Activated CD8-positive, alpha-beta memory T cell treated with anti-CD3 and anti-CD28 coated beads for 4 hours (primary cell): ENCODE results near the gene CYSRT1.
A peak's percentile ranks its signal among the peaks of the same experiment; 100 is the strongest.

ENCODE experiments used
- DNase-seq, 2 donors: peaks; one replicate each; pipeline ENCODE4 v3.0.0-alpha.2; 2020; ENCODE audit warnings: low read depth in 2 of 2

The CYSRT1 gene

DNA sequence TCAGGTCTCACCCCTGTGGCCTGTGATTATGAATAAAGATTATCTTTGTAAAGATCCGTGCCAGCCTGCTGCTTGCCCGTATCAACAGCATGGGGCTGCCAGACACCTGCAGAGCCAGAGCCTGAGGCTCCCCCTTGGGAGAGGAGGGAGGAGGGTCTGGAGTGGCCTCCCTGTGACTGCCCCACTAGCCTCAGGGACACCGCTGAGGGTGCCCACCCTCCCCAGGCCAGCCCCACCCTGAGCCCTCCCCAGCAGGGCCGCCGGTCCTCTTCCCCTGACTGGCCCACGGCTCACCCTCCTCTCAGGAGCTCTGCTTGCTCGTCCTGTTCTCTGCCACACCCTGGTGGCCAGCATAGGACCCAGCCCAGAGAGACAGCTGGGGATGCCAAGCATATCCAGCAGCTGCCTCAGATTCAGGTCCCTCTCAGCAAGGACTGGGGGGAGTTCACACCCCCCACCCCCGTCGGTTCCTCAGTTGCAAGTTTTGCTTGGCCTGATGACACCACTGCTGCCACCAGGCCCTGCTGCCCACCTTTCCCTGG is 34.6 kb upstream of the CYSRT1 start:
- no peak for DNase-seq

DNA sequence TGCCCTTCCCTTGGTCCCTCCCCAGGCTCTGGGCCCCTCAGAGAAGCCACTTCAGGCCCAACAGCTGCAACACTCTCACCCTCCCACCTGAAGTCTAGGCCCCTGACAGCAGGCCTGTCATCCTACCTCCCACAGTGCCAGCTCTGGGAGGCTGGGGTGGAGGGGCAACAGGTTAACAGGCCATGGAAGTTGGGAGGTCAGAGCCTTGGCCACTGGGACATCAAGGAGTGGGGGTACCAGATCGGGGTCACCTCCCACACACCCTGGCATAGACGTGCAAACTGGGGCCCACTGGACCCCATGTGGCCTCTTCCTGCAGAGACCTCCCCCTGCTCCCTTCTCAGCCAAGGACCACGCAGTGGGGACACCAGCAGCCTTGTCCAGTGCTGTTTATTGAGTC is 33.7 kb upstream of the CYSRT1 start:
- no peak for DNase-seq

DNA sequence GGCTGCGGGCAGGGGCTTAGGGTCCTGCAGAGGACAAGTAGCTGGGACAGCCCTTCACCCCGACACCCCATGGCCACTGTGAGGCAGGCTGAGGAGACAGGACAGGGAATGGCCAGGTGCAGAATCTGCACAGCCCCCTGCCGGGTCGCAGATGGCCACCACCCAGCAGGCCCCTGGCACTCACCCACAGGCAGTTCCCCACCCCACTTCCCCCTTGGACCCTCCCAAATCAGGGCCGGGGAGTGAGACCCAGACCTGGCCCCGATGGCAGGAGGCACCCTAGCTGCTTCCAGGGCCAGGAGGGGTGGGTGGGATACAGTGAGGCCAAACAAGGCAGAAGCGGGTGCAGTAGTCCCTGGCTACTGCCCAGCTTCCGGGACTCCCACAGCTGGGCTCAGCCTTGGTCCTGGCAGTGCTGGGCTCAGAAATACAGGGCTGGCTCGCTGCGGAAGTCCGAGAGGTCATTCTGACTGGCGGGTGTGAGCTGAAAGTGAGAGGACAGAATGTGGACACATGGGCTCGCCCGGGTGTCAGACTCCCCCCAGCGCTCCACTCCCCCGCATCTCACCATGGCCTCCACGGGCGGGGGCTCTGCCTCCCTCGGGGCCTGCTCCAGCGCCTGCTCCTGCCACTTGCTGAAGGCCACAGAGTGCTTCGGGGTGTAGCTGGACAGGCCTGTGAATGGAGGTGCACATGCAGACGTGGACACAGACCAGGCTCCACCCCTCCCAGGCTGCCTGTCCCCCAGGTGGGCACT is 33.1 kb upstream of the CYSRT1 start:
- no peak for DNase-seq

DNA sequence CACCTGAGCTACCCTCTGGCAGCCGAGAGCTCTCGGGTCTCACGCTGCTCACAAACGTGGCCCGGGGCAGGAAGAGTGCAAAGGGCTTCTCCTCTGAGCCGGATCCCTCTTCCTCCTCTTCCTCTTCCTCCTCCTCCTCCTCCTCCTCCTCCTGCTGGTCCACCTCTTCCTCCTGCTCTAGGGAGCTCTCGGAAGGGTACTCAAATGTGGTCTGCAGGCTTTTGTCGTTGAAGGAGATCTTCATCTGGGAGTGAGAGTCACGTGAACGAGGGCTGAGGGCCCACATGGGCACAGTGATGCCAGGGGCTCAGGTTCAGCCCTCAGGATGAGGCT is 32.6 kb upstream of the CYSRT1 start:
- no peak for DNase-seq

DNA sequence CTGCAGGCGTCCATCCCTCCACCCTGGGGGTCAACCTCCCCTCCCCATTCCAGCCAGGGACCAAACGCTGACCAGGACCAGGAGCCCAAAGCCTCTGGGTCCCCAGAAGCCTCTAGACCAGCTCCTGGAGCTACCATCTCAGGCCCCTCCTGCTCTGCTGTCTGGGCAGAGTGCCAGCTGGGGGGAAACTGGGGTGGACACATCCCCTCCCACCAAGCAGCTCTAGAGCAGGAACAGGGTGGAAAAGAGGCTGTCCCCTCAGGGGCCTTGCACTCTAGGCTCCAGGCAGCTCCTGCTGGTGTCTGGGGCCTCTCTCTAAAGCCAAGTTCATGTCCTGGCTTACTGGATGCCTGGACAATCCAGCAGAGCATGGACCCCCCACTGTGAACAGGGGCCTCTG is 32.1 kb upstream of the CYSRT1 start:
- no peak for DNase-seq

DNA sequence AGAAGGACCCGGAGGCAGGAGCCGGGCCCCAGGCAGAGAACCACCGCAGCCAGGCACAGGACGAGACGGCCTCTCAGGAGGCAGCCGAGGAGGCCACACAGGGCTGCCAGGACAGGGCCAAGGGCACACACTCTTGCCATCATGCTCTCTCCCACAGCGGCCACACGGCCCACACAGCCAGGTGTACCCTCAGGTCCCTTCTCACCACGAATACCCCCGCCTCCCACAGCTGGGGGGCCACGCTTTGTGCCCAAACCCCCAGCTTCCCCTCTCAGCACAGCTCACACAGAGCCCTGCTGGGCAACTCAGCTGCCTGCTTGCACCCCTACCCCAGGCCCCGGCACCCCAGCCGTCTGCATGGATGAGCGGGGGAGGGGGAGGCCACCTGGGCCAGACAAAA is 31.2 kb upstream of the CYSRT1 start:
- DNase-seq: no peak

DNA sequence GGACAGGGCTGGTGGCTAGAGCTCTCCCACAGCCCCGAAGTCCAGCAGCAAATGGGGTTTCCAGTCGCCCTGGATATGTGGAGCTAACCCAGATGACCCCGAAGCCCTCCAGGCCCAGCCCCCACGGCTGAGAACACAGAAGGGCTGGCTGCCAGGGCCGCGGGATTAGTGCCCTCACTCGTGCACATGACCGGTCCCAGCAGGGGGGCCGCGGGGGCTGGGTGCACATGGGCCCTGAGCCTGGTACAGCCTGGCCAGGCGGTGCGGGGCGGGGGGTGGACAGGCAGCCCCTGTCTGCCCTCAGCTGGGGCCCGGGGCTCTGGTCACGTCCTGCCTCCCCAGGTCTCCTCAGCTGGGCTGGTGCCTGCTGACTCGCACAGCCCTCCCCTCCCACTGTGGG is 30.6 kb upstream of the CYSRT1 start:
- no peak for DNase-seq

DNA sequence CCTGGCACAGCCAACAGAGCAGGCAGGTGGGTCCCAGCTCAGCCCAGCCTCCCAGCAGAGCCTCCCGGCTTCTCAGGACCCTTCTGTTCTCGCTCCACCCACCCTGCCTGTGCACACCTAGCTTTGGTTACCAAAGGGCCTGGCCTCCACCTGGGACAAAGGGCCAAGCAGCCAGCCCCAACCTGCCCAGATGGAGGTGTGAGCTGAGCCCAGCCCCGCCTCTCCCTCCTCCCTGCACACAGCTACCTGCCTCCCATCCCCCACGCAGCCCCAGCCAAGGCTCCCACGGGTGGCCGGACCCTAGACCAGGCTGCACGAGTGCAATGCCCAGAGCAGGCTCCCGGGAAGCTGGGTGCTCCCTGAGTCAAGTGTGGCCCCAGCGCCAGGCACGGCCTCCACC is 30.1 kb upstream of the CYSRT1 start:
- no peak for DNase-seq

DNA sequence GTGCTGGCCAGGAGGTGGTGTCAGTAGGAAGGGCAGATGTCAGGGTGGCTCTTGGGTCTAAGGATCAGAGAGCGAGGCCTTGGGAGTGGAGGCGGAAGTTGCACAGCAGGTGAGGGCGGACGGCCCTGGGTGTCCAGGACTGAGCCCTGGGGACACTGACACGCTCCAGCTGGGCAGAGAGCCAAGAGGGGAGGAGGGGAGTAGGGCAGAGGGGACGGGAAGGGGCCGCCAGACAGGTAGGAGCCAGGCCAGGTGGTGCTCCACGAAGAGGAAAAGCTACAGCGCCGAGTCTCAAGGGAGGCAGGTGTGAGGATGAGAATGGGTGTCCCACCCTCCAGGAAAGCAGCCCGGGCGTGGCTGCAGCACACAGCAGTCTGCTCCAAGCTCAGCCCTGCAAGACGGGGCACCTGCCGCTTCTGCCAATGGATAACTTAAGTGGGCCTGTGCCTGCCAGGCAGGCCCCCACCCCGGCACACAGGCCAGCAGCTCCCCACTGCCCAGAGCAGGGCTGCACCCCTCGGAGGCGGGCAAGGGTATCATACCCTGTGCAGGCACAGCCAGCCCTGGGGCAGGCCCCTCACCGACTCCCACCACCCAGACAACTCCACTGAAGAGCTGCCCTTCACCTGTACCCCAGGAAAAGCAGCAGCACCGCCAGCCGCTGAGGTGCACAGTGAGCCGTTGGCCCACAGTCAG is 29.3 kb upstream of the CYSRT1 start:
- no peak for DNase-seq

DNA sequence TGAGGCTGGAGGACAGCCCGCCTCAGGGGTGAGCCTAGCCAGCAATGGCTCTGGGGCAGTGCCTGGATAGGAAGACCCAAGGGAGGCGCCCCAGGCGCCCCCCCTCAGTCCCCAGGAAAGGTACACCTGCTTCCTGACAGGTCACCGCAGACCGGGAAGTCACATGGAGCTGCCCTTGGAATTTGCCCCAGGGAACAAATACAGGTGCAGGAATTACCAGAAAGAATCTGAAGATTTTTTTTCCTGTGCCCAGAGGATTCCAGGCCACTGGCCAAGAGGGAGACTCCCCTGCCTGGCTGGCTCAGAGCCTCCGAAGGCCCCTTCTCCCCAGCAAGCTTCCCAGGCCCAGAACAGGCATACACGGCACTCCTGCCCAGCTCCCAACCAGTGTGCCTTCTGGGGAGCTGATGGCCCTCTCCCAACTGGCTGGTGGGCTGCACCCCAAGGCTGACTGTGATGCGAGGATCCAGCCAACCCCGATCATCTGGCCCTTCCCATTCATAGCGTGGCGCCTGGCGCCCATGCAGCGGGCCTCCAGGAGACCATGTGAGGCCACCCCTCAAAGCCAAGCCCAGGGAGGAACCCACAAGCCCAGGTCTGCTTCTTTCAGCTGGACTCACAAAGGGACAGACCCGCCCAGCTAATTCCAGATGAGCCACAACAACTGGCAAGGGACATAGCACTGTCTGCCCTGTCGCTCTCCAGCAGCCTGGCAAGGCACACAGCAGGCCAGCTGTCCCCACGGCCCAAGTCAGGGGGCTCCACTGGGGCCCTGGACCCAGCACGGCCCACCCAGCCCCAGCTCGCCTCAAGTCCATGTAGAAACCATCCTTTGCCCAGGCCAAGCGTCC is 26.7 kb upstream of the CYSRT1 start:
- no peak for DNase-seq

DNA sequence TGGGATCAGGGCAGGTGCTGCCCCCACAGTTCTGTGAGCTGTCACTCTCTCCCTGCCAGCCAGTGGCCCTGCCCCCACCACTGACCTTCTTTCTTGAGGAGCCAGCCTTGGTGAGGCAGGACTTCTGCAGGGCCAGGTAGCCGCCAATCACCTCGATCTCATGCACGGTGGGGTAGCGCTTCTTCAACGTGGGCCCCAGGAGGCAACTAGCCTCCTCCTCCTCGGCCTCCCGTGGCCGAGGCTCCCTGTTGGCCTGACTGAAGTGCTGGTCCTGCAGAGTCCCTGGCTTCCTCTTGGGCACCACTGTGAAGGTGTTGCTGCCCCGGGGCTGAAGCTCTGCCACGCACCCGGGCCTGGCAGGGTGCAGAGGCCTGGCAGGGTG is 26.1 kb upstream of the CYSRT1 start:
- DNase-seq: no peak

DNA sequence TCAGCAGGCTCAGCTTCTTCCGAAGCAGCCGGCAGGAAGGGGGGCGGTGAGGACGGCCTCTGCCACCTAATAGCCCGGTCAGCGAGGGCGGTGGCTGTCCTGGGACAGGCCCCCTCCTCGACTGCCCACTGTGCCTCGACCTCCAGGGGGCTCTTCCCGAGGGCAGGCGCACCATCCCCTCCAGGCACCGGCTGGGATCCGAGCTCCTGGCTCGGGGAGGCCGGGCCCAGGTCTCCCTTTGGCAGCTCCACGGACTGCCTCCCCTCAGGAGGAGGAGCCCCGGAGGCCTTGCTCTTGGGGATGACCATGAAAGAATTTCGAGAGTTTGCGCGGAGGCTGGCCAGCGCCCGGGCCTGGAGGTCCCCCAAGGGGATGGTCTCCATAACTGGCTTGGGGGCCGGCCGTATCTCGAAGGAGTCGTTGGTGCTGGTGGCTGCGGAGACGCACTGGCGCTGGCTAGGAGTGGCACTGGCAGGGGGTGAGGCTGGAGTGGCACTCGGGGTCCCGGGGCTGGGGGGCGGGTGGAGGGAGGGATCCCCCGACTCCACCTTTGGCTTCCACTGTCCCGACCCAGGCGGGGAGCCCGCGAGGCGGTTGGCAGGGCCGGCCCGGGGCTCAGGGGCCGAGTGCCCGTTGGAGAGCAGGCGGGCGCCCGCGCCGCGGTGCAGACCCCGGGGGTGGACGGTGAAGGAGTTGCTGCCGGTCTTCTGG is 25.4 kb upstream of the CYSRT1 start:
- no peak for DNase-seq

DNA sequence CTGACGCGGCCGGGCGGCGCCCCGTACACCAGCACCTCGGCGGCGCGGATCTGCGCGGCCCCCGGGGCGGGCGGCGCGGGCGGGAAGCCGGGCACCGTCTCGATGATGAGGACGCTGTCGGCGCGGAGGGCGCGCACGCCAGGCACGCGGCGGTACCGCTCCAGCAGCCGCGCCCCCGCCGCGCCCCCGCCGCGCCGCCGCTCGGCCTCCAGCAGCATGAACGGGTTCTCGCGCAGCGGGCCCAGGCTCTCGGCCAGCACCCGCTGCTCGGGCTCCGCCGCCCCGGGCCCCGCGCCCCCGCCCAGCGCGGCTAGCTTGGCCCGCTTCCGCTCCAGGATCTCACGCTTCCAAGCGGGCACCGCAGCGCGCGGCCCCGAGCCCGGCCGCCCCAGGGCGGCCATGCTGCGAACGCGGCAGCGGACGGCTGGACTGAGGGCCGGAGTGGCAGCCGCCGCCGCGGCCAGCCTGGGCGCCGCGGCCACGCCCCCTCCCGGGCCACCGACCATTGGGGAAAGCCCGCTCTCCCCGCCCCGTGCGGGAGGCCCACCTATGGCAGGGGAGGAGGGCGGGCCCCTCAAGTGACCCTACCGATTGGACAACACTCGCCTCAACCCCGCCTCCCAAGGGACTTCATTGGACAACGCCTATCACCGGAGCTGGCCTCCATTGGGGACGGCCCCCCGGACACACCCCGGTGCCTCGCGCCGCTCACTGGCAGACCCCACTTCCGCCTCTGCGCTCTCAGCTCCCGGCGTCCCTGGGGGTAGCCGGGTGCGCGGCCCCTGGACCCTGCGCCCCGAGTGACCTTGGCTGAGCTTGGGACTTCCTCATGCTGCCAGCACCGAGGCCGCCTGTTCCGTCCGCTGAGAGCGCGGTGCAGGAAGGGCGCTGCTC is 24.4 kb upstream of the CYSRT1 start, which contains the start of gene TPRN:
Gene TPRN (minus strand): TSS at position 431 of the 894 bp plus-strand sequence. CDS start 30 bp downstream, at position 401.
- peak; percentile 97 to 98 for DNase-seq

DNA sequence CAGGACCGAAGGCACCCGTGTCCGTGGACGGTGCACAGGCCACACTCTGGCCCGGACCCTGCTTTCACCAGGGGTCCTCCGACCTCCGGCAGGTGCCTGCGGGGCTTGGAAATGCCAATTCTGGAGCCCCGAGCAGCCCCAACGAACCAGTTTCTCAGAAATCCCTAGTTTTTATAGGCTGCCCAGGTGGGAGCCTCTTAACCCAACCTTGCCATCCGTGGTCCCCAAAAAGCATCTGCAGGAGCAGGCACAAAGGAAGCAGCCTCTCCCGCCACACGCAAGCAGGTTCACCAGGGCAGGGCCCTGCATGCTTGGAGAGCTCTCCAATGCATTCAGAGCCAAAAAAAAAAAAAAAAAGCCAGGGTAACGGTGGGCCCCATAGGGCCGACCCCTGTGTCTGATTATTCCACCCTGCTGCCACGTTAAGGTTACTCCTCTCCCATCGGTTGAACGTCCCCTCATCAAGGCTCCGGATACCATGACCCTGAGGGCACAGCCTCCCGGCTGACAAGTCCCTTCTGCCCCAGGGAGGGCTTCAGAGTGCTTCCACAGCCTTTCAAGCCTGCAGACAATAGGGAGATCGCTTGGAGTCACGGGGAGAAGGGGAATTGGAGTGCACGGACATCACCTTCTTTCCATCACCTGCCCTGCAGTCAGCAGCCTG is 23.6 kb upstream of the CYSRT1 start:
- DNase-seq: no peak

DNA sequence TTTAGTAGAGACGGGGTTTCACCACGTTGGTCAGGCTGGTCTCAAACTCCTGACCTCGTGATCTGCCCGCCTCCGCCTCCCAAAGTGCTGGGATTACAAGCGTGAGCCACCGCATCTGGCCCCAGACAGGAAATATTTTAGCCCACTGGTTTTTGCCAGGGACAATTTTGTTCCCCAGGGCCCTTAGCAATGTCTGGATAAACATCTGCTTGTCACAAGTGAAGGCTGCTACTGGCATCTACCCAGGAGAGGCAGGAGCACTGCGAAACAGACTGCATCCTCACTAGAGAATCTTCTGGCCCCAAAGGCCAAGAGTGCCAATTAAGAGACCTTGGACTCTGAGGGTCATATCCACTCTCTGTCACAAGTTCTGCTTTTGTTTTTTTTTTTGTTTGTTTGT is 22.0 kb upstream of the CYSRT1 start:
- no peak for DNase-seq

DNA sequence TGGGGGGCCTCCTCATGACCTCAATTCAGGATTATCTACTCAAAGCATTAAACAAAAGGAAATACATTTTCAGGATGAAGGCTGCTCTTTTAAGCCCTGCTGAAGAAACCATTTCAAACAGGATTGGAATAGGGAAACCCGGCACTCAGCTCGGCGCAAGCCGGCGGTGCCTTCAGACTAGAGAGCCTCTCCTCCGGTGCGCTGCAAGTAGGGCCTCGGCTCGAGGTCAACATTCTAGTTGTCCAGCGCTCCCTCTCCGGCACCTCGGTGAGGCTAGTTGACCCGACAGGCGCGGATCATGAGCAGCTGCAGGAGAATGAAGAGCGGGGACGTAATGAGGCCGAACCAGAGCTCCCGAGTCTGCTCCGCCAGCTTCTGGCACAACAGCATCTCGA is 20.2 kb upstream of the CYSRT1 start:
- DNase-seq: no peak

DNA sequence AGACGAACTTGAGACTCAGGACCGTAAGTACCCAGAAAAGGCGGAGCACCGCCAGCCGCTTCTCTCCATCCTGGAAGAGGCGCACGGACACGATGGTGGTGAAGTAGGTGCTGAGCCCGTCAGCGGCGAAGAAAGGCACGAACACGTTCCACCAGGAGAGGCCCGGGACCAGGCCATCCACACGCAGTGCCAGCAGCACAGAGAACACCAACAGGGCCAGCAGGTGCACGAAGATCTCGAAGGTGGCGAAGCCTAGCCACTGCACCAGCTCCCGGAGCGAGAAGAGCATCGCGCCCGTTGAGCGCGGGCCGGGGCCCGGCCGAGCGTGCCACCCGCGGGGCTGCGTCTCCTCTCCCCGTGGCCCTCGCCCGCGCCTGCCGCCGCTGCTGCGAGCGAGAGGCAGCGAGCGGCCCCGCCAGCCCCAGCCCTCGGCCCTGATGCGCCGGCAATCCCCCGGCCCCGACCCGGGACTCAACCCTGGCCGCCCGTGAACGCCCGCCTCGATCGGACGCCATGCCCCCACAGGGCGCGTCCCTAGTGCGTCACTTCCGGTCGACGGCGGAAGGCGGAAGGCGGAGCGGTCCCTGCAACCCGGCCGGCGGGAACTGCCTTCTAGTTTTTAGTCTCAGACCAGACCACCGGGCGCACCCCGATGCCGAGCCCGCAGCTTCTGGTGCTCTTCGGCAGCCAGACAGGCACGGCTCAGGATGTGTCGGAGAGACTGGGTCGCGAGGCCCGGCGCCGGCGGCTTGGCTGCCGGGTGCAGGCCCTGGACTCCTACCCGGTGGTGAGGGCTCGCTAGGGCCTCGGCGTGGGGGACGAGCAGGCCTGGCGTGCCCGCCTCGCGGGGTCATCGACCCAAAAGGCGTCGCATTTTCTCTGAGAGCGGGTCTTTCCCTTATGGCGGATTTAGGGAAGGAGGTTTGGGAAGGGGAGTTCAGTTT is 19.6 kb upstream of the CYSRT1 start, which contains the start of the genes NDOR1 and TMEM203:
Gene NDOR1 (plus strand): TSS at position 575 of the 944 bp plus-strand sequence. CDS start 78 bp downstream, at position 653.
Gene TMEM203 (minus strand): TSS at position 523 of the 944 bp plus-strand sequence. CDS start 234 bp downstream, at position 289.
- DNase-seq: peak; percentile 87

DNA sequence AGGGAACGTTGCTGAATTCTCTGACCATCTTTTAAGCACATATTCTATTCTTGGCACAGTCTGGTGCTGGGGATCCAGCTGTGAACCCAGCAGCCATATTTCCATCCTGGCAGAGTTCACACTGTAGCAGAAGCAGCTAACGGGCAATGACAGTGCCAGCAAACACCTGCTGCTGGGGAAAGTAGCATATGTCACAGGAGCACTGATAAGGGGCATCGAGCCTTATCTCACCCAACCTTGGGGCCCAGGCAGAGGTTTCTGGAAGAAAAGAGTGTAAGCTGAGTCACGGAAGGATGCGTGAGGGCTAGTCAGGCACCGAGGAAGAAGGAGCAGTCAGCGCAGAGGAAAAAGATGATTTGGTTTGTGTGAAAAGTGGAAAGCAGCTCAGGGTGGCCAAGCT is 18.4 kb upstream of the CYSRT1 start:
- DNase-seq: no peak

DNA sequence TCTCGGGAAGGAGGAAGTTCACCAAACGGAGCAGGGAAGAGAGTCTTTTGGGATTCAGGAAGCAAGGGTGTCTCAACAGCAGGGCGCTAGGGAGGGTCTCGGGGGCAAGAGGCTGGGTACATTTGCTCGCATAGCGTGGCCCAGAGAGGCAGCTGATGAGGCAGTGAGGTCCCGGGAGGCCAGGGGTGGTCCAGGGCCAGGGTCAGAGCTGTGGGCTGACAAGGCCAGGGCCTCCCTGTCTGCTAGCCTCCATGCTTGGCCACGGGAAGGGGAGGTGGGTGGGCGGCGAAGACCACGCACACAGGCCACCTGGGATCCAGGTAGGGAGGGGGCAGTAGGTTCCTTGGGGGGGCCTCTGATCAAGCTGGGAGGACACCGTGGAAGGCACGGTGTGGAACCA is 13.4 kb upstream of the CYSRT1 start:
- DNase-seq: no peak
